Colonic mucosa (tissue), 4 donors: Measurements from ENCODE around the gene C14orf180. TPM values are rescaled to one million over a fixed set of nuclear protein-coding genes. Genes with fewer than 3 reads are reported as not detected.

Source experiments
- DNase-seq: peaks from one replicate; pipeline ENCODE4 v3.0.0-alpha.2; 2020
- H3K27ac ChIP-seq: fragments of 200-600 bp; one replicate; pipeline ENCODE4 v1.8.0; 2021
- H3K27me3 ChIP-seq: fragments of 200-600 bp; one replicate; pipeline ENCODE4 v1.8.0; 2021
- H3K36me3 ChIP-seq: fragments of 200-600 bp; one replicate; pipeline ENCODE4 v1.8.0; 2021
- H3K4me1 ChIP-seq: fragments of 200-600 bp; one replicate; pipeline ENCODE4 v1.8.0; 2021; ENCODE audit warnings: mild to moderate bottlenecking
- H3K4me3 ChIP-seq: fragments of 200-600 bp; one replicate; pipeline ENCODE4 v1.8.0; 2021
- H3K9ac ChIP-seq, 2 donors: one replicate each; pipeline ENCODE4 v1.7.0; 2013; ENCODE audit warnings: control low read depth in 2 of 2, low read depth in 2 of 2, low read length in 2 of 2
- H3K9me3 ChIP-seq: fragments of 200-600 bp; one replicate; pipeline ENCODE4 v1.8.0; 2021
- CTCF ChIP-seq: fragments of 200-600 bp; IDR thresholded peaks from one replicate; pipeline ENCODE4 v1.8.0; 2022; ENCODE audit warnings: antibody characterized with exemption, mild to moderate bottlenecking
- intact Hi-C: fragments of 100-400 bp; cut with DNase I; formaldehyde crosslinking; loops from one replicate; pipeline ENCODE4 v1.14.1; 2022
- total RNA-seq, 2 donors: library from RNA; stranded (reverse); fragmentation: NEBNext Ultra II Directional in 1 of 2; extraction: Animal tissue kit (Norgen Biotek cat#: 25700) in 1 of 2; gene quantifications; one replicate each; pipeline ENCODE4 v1.2.1, GENCODE V29; 2021
- donor health status: healthy.
- donor health status: DM: no; HTN: no; CAD: no.
- donor health status: DM: no; HTN: no; CAD: no.

C14orf180 gene
- total RNA-seq, 2 donors from 2014 or later, result 0.13 TPM; not detected in 1

GRCh38 chr14:104561632-104562495 is 17.7 kb upstream of the C14orf180 start:
- intact Hi-C loops, result loop anchor here (2.0 to 10.0 kb wide), 2 partner anchors 425 to 467 kb away; no protein-coding TSS in a partner anchor
- no peaks in the 10 kb centered on the region for H3K27me3 ChIP-seq
- H3K27ac ChIP-seq, result no peak overlapping the region
- no peaks in the 10 kb centered on the region for H3K9me3 ChIP-seq
- no peak for TF ChIP-seq CTCF
- H3K4me1 ChIP-seq, result no peaks in the 10 kb centered on the region
- DNase-seq, result no peak
- no peaks in the 10 kb centered on the region for H3K36me3 ChIP-seq
- H3K4me3 ChIP-seq, result no peak overlapping the region
- H3K9ac ChIP-seq, result no peak overlapping the region

GRCh38 chr14:104562606-104563005 is 17.0 kb upstream of the C14orf180 start:
- H3K4me3 ChIP-seq, result no peak overlapping the region
- no peak overlapping the region for H3K27ac ChIP-seq
- H3K27me3 ChIP-seq, result no peaks in the 10 kb centered on the region
- no peak for DNase-seq
- intact Hi-C loops, result loop anchor here (2.0 to 10.0 kb wide), 2 partner anchors 426 to 468 kb away; no protein-coding TSS in a partner anchor
- no peaks in the 10 kb centered on the region for H3K36me3 ChIP-seq
- no peak for TF ChIP-seq CTCF
- H3K4me1 ChIP-seq, result no peaks in the 10 kb centered on the region
- H3K9me3 ChIP-seq, result no peaks in the 10 kb centered on the region
- no peak overlapping the region for H3K9ac ChIP-seq

GRCh38 chr14:104563191-104563741 is 16.3 kb upstream of the C14orf180 start:
- Histone ChIP-seq H3K36me3 (no peaks in the 10 kb centered on the region), H3K4me1 (no peaks in the 10 kb centered on the region), H3K9ac (no peak overlapping the region), H3K9me3 (no peaks in the 10 kb centered on the region), H3K4me3 (no peak overlapping the region), H3K27ac (no peak overlapping the region), H3K27me3 (no peaks in the 10 kb centered on the region)
- intact Hi-C loops, result loop anchor here (2.0 to 10.0 kb wide), 2 partner anchors 426 to 468 kb away; no protein-coding TSS in a partner anchor
- DNase-seq, result no peak
- no peak for TF ChIP-seq CTCF

- no peaks in the 10 kb centered on the region for H3K9me3 ChIP-seq
- TF ChIP-seq CTCF, result peak; percentile 59
- H3K27ac ChIP-seq, result no peak overlapping the region
- H3K9ac ChIP-seq, result no peak overlapping the region
- no peaks in the 10 kb centered on the region for H3K4me1 ChIP-seq
- intact Hi-C loops, result loop anchor here (2.0 to 10.0 kb wide), 2 partner anchors 427 to 469 kb away; no protein-coding TSS in a partner anchor
- H3K27me3 ChIP-seq, result no peaks in the 10 kb centered on the region
- DNase-seq, result peak; percentile 70
- no peak overlapping the region for H3K4me3 ChIP-seq
- H3K36me3 ChIP-seq, result no peaks in the 10 kb centered on the region
These were observed 15.6 kb upstream of the C14orf180 start for GRCh38 chr14:104563742-104564615.
